GM18909 (cell line): ENCODE results near the gene ALDH3B1.

Experiments
- ATAC-seq: cut with Tn5 transposase; IDR thresholded peaks from one replicate; pipeline ENCODE4 v1.9.1; 2021; ENCODE audit warnings: mild to moderate bottlenecking; ENCODE audit not compliant: unreplicated experiment, poor library complexity

ALDH3B1 gene

GRCh38 chr11:68027667-68028066 lies 17.5 kb downstream of the ALDH3B1 start:
- ATAC-seq = no peak

GRCh38 chr11:68028802-68029545 lies 18.8 kb downstream of the ALDH3B1 start:
- ATAC-seq = no peak

GRCh38 chr11:68030318-68031143 lies 20.4 kb downstream of the ALDH3B1 start, which contains the start of gene NDUFS8:
TSS of gene NDUFS8 (plus strand) at chr11:68030681. CDS start at chr11:68032152, 1,471 bp downstream.
- peak; percentile 95 for ATAC-seq

GRCh38 chr11:68031144-68031464 lies 21.0 kb downstream of the ALDH3B1 start:
- ATAC-seq = no peak

GRCh38 chr11:68032003-68032402 lies 21.9 kb downstream of the ALDH3B1 start:
- ATAC-seq = no peak

- no peak for ATAC-seq
Measured at GRCh38 chr11:68032997-68033707, 23.0 kb downstream of the ALDH3B1 start.

GRCh38 chr11:68033708-68034045 lies 23.6 kb downstream of the ALDH3B1 start:
- no peak for ATAC-seq

GRCh38 chr11:68035266-68035876 lies 25.2 kb downstream of the ALDH3B1 start:
- ATAC-seq = no peak

GRCh38 chr11:68036141-68036716 lies 26.1 kb downstream of the ALDH3B1 start:
- ATAC-seq = no peak

GRCh38 chr11:68036717-68037239 lies 26.7 kb downstream of the ALDH3B1 start:
- ATAC-seq = no peak

- no peak for ATAC-seq
Measured at GRCh38 chr11:68037411-68038225, 27.5 kb downstream of the ALDH3B1 start.

- no peak for ATAC-seq
Measured at GRCh38 chr11:68038226-68038717, 28.1 kb downstream of the ALDH3B1 start.

- ATAC-seq = no peak
Measured at GRCh38 chr11:68038718-68039525, 28.8 kb downstream of the ALDH3B1 start, which contains the start of gene TCIRG1. TSS of gene TCIRG1 (plus strand) at chr11:68039025. CDS start at chr11:68041272, 2,247 bp downstream.

GRCh38 chr11:68039526-68040086 lies 29.5 kb downstream of the ALDH3B1 start:
- ATAC-seq = no peak

GRCh38 chr11:68040101-68040956 lies 30.2 kb downstream of the ALDH3B1 start:
- peak; percentile 60 for ATAC-seq

- no peak for ATAC-seq
Measured at GRCh38 chr11:68040957-68041591, 30.9 kb downstream of the ALDH3B1 start.
